ENCODE measurements around the gene FBXW8. TPM values are rescaled to one million over a fixed set of nuclear protein-coding genes. Genes with fewer than 3 reads are reported as not detected.

Gene FBXW8
- total and polyA plus RNA-seq, 5 donors from 2014 or later: 3.6 to 10.4 (median 6.6) TPM

- no peaks in the 10 kb centered on the region for H3K27me3 ChIP-seq (ENCODE audit: control insufficient read depth, insufficient read depth, low read length)
- H3K4me1 Mint-ChIP-seq: peaks cover 12 to 26% (median 22%) of the 10 kb centered on the region in 4 donors
- H3K4me3 Mint-ChIP-seq: no peak overlapping the region
- peaks cover 25% of the 10 kb centered on the region for H3K36me3 ChIP-seq (ENCODE audit: control insufficient read depth, insufficient read depth, low read length)
- H3K27me3 Mint-ChIP-seq: no peaks in the 10 kb centered on the region
- H3K27ac Mint-ChIP-seq: peak overlapping the region in 1 of 3 donors; percentile 79
- no peaks in the 10 kb centered on the region for H3K9me3 ChIP-seq (ENCODE audit: control insufficient read depth in 2 of 2, low read length in 2 of 2)
- no peak overlapping the region for H3K4me3 ChIP-seq (ENCODE audit: low read depth, low read length)
- DNase-seq: no peak
- H3K36me3 Mint-ChIP-seq: peaks cover 36% of the 10 kb centered on the region
- H3K9me3 Mint-ChIP-seq: no peaks in the 10 kb centered on the region
- H3K4me1 ChIP-seq (ENCODE audit: control insufficient read depth, insufficient read depth, low read length, poor library complexity, severe bottlenecking): peaks cover 11% of the 10 kb centered on the region
- no peak overlapping the region for H3K27ac ChIP-seq (ENCODE audit: insufficient read depth, low read length, poor library complexity, severe bottlenecking)
- ATAC-seq (ENCODE audit: low read depth in 2 of 2): no peak
Measured at GRCh38 chr12:116964054-116965050, 53.6 kb downstream of the FBXW8 start.

- Histone ChIP-seq H3K9me3 (ENCODE audit: control insufficient read depth in 2 of 2, low read length in 2 of 2) (no peaks in the 10 kb centered on the region), H3K36me3 (ENCODE audit: control insufficient read depth, insufficient read depth, low read length) (peaks cover 34% of the 10 kb centered on the region), H3K4me3 (ENCODE audit: low read depth, low read length) (no peak overlapping the region), H3K4me1 (ENCODE audit: control insufficient read depth, insufficient read depth, low read length, poor library complexity, severe bottlenecking) (no peaks in the 10 kb centered on the region), H3K27me3 (ENCODE audit: control insufficient read depth, insufficient read depth, low read length) (no peaks in the 10 kb centered on the region), H3K27ac (ENCODE audit: insufficient read depth, low read length, poor library complexity, severe bottlenecking) (no peak overlapping the region)
- H3K9me3 Mint-ChIP-seq: no peaks in the 10 kb centered on the region
- ATAC-seq (ENCODE audit: low read depth in 2 of 2) (no peak), DNase-seq (no peak)
- peaks cover 0 to 6% (median 0%) of the 10 kb centered on the region in 4 donors for H3K4me1 Mint-ChIP-seq
- H3K36me3 Mint-ChIP-seq: peaks cover 63% of the 10 kb centered on the region
- no peaks in the 10 kb centered on the region for H3K27me3 Mint-ChIP-seq
- H3K4me3 Mint-ChIP-seq: no peak overlapping the region
- H3K27ac Mint-ChIP-seq: peak overlapping the region in 1 of 3 donors; percentile 43
Measured at GRCh38 chr12:116968986-116969385, 58.2 kb downstream of the FBXW8 start.

GRCh38 chr12:116969615-116970585 lies 59.1 kb downstream of the FBXW8 start:
- no peaks in the 10 kb centered on the region for H3K4me1 ChIP-seq (ENCODE audit: control insufficient read depth, insufficient read depth, low read length, poor library complexity, severe bottlenecking)
- Mint-ChIP-seq H3K9me3 (no peaks in the 10 kb centered on the region), H3K36me3 (peaks cover 61% of the 10 kb centered on the region), H3K27ac (no peak overlapping the region), H3K4me3 (no peak overlapping the region), H3K4me1 (peaks cover 0 to 4% (median 0%) of the 10 kb centered on the region in 4 donors), H3K27me3 (no peaks in the 10 kb centered on the region)
- peaks cover 31% of the 10 kb centered on the region for H3K36me3 ChIP-seq (ENCODE audit: control insufficient read depth, insufficient read depth, low read length)
- H3K9me3 ChIP-seq (ENCODE audit: control insufficient read depth in 2 of 2, low read length in 2 of 2): no peaks in the 10 kb centered on the region
- no peak overlapping the region for H3K4me3 ChIP-seq (ENCODE audit: low read depth, low read length)
- ATAC-seq (ENCODE audit: low read depth in 2 of 2): no peak
- H3K27ac ChIP-seq (ENCODE audit: insufficient read depth, low read length, poor library complexity, severe bottlenecking): no peak overlapping the region
- no peaks in the 10 kb centered on the region for H3K27me3 ChIP-seq (ENCODE audit: control insufficient read depth, insufficient read depth, low read length)
- DNase-seq: no peak

DNA sequence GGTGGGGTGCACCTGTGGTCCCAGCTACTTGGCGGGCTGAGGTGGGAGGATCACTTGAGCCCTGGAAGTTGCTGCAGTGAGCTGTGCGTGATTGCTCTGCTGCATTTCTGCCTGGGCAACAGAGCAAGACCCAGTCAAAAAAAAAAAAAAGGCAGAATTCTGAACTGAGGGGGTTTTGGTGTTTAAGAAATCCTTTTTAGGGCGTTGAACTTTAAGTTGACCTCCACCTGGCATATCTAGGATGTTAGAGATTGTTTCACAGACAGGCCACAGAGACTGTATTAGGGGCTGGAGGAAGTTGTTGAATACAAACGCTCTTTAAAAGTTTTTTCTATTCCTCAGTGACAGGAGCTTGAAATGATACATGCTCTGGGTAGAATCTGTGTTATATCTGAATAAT lies 60.5 kb downstream of the FBXW8 start:
- no peak overlapping the region for H3K27ac ChIP-seq (ENCODE audit: insufficient read depth, low read length, poor library complexity, severe bottlenecking)
- Mint-ChIP-seq H3K9me3 (peaks cover 0 to 1% (median 0%) of the 10 kb centered on the region in 7 donors), H3K27me3 (no peaks in the 10 kb centered on the region), H3K36me3 (peaks cover 55% of the 10 kb centered on the region), H3K4me1 (peaks cover 0 to 4% (median 0%) of the 10 kb centered on the region in 4 donors), H3K4me3 (no peak overlapping the region), H3K27ac (peak overlapping the region in 1 of 3 donors; percentile 20)
- H3K9me3 ChIP-seq (ENCODE audit: control insufficient read depth in 2 of 2, low read length in 2 of 2): no peaks in the 10 kb centered on the region
- ATAC-seq (ENCODE audit: low read depth in 2 of 2): no peak
- peaks cover 23% of the 10 kb centered on the region for H3K36me3 ChIP-seq (ENCODE audit: control insufficient read depth, insufficient read depth, low read length)
- no peak for DNase-seq
- no peaks in the 10 kb centered on the region for H3K27me3 ChIP-seq (ENCODE audit: control insufficient read depth, insufficient read depth, low read length)
- no peak overlapping the region for H3K4me3 ChIP-seq (ENCODE audit: low read depth, low read length)
- H3K4me1 ChIP-seq (ENCODE audit: control insufficient read depth, insufficient read depth, low read length, poor library complexity, severe bottlenecking): no peaks in the 10 kb centered on the region

DNA sequence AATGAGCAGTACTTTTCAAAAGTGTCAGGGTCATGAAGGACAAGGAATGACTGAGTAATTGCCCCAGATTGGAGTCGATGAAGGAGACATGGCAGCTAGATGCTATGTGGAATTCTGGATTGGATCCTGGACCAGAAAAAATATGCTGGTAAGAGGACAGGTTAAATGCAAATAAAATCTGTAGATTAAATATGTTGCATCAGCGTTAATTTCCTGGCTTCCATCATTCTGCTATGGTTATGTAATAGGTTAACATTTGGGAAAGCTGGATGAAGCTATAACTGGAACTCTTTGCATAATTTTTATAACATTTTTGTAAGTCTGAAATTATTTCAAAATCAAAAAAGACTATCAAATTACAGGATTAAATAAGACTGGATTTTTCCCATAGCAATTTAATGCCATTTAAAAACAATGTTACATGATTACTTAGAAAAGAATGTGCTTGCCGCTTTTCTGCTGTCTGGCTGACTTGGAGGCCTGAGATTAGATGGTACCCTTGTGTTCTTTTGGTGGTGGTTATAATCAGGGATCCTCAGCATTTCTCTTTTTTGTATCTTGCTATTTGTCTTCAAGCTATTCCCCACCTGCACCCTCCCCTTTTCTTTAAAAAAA lies 65.1 kb downstream of the FBXW8 start:
- peaks cover 0 to 4% (median 2%) of the 10 kb centered on the region in 4 donors for H3K4me1 Mint-ChIP-seq
- no peak overlapping the region for H3K27ac Mint-ChIP-seq
- H3K9me3 Mint-ChIP-seq: peaks cover 0 to 1% (median 0%) of the 10 kb centered on the region in 7 donors
- Histone ChIP-seq H3K36me3 (ENCODE audit: control insufficient read depth, insufficient read depth, low read length) (peaks cover 2% of the 10 kb centered on the region), H3K27me3 (ENCODE audit: control insufficient read depth, insufficient read depth, low read length) (no peaks in the 10 kb centered on the region), H3K4me3 (ENCODE audit: low read depth, low read length) (no peak overlapping the region), H3K4me1 (ENCODE audit: control insufficient read depth, insufficient read depth, low read length, poor library complexity, severe bottlenecking) (no peaks in the 10 kb centered on the region), H3K9me3 (ENCODE audit: control insufficient read depth in 2 of 2, low read length in 2 of 2) (no peaks in the 10 kb centered on the region), H3K27ac (ENCODE audit: insufficient read depth, low read length, poor library complexity, severe bottlenecking) (no peak overlapping the region)
- H3K27me3 Mint-ChIP-seq: no peaks in the 10 kb centered on the region
- peaks cover 17% of the 10 kb centered on the region for H3K36me3 Mint-ChIP-seq
- ATAC-seq (ENCODE audit: low read depth in 2 of 2): no peak
- H3K4me3 Mint-ChIP-seq: no peak overlapping the region
- no peak for DNase-seq

DNA sequence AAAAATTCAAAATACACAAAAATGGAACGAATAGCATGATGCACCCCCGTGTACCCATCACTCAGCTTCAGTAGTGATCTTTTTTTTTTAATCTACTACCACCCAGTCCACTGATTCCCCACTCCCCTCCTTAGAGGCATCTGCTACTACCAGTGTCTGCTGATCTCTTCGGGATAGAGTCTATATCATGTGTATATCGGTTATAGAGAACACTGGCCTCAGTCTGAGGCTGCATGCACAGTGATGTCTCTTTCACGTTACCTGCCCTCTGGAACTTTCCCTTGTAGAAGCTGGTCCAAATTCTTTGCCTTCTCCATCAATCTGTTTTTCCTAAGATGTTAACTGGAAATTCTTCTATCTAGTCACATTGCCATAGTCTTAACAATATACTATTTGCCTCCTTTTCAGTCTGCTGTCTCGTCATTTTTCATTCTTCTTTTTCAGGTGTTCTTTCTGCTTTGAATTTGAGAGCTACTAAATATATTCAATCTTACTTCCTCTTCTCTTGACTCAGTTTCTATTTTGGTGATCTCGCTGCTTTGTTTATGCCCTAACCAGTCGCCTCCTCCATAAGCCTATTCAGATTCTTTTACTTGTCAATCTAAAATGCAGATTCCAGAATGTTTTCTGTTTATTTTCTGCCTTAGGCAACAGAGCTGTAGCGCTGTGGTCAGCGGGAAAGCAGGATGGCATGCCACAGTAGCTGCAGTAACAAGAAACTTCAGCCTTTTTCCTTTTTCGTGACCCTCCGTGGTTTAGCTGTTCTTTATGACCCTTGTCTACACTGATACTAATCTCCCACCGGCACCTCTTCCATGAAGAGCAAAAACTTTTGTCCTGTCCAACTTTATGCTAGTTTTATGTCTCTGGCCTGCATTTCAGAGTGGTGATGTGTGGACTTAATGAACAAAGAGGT lies 67.0 kb downstream of the FBXW8 start:
- Mint-ChIP-seq H3K4me1 (peaks cover 0 to 4% (median 2%) of the 10 kb centered on the region in 4 donors), H3K27me3 (no peaks in the 10 kb centered on the region), H3K9me3 (peaks cover 0 to 1% (median 0%) of the 10 kb centered on the region in 7 donors), H3K27ac (peak overlapping the region in 1 of 3 donors; percentile 2), H3K36me3 (peaks cover 9% of the 10 kb centered on the region), H3K4me3 (no peak overlapping the region)
- Histone ChIP-seq H3K27ac (ENCODE audit: insufficient read depth, low read length, poor library complexity, severe bottlenecking) (no peak overlapping the region), H3K36me3 (ENCODE audit: control insufficient read depth, insufficient read depth, low read length) (peaks cover 2% of the 10 kb centered on the region), H3K4me3 (ENCODE audit: low read depth, low read length) (no peak overlapping the region), H3K9me3 (ENCODE audit: control insufficient read depth in 2 of 2, low read length in 2 of 2) (no peaks in the 10 kb centered on the region), H3K27me3 (ENCODE audit: control insufficient read depth, insufficient read depth, low read length) (no peaks in the 10 kb centered on the region), H3K4me1 (ENCODE audit: control insufficient read depth, insufficient read depth, low read length, poor library complexity, severe bottlenecking) (no peaks in the 10 kb centered on the region)
- DNase-seq (no peak), ATAC-seq (ENCODE audit: low read depth in 2 of 2) (no peak)
